GM12874 (cell line): ENCODE results near the gene CIAO2A.

Experiments
- CTCF ChIP-seq: IDR thresholded peaks from 2 replicates; pipeline ENCODE4 v1.5.1; 2011; ENCODE audit warnings: low read depth, mild to moderate bottlenecking, control low read depth, low read length, moderate library complexity; ENCODE audit not compliant: insufficient read depth

CIAO2A gene

GRCh38 chr15:64122444-64122843, 28.8 kb upstream of the CIAO2A start:
- no peak for TF ChIP-seq CTCF

GRCh38 chr15:64121614-64122013, 28.0 kb upstream of the CIAO2A start:
- no peak for TF ChIP-seq CTCF

GRCh38 chr15:64117759-64118487, 24.3 kb upstream of the CIAO2A start:
- no peak for TF ChIP-seq CTCF

GRCh38 chr15:64112904-64113303, 19.3 kb upstream of the CIAO2A start:
- TF ChIP-seq CTCF = no peak

- TF ChIP-seq CTCF = no peak
These were observed 18.6 kb upstream of the CIAO2A start for GRCh38 chr15:64112073-64112772.

- no peak for TF ChIP-seq CTCF
These were observed 18.0 kb upstream of the CIAO2A start for GRCh38 chr15:64111679-64112050.

GRCh38 chr15:64110950-64111678, 17.5 kb upstream of the CIAO2A start:
- TF ChIP-seq CTCF = no peak
